ENCODE measurements around the gene PRIM1.

Gene PRIM1

DNA sequence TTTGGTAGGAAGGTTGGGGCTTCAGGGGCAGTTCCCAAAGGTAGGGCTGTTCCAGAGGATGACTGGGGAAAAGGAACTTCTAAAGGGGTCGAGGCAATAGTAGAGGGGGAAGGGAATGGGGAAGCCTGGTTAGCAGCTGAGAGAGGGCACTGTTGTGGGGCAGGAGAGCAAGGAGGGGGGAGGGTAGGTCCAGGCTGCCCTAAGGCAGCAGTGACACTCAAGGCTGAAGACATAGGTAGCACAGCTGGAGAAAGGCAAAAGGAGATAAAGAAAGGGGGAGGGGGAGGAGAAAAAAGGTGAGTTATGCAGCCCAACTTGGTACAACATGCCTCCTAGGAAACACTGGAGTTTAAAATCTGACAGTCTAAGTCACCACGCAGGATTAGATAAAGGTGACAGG, 30.9 kb downstream of the PRIM1 start:
- TF ChIP-seq, protein P1, sequence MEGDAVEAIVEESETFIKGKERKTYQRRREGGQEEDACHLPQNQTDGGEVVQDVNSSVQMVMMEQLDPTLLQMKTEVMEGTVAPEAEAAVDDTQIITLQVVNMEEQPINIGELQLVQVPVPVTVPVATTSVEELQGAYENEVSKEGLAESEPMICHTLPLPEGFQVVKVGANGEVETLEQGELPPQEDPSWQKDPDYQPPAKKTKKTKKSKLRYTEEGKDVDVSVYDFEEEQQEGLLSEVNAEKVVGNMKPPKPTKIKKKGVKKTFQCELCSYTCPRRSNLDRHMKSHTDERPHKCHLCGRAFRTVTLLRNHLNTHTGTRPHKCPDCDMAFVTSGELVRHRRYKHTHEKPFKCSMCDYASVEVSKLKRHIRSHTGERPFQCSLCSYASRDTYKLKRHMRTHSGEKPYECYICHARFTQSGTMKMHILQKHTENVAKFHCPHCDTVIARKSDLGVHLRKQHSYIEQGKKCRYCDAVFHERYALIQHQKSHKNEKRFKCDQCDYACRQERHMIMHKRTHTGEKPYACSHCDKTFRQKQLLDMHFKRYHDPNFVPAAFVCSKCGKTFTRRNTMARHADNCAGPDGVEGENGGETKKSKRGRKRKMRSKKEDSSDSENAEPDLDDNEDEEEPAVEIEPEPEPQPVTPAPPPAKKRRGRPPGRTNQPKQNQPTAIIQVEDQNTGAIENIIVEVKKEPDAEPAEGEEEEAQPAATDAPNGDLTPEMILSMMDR (IDR thresholded peaks at IDR 0.05; ENCODE audit: low read depth, low read length), result no peak
- no peak overlapping the region for H3K4me3 ChIP-seq (ENCODE audit: low read depth, low read length)

DNA sequence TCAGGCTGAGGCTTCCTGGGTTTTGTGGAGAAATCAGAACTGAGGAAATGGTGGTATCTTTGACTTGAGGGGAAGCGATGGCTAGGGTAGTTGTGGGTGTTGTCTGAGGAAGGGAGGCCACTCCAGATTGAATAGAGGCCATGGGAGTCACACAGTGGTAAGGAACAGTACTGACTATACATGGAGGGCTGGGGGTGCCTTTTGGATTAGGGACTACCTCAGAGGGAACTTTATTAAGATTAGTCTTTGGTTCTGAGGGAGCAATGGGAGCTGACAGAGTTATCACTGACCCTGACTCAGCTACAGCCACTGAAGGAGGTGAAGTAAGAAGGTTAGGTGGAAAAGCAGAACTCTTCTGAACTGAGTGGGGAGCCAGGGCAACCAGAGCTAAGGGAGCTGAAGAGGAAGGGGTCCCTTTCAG, 31.4 kb downstream of the PRIM1 start:
- TF ChIP-seq, protein P1 (IDR thresholded peaks at IDR 0.05; ENCODE audit: low read depth, low read length), result no peak
- H3K4me3 ChIP-seq (ENCODE audit: low read depth, low read length), result no peak overlapping the region

DNA sequence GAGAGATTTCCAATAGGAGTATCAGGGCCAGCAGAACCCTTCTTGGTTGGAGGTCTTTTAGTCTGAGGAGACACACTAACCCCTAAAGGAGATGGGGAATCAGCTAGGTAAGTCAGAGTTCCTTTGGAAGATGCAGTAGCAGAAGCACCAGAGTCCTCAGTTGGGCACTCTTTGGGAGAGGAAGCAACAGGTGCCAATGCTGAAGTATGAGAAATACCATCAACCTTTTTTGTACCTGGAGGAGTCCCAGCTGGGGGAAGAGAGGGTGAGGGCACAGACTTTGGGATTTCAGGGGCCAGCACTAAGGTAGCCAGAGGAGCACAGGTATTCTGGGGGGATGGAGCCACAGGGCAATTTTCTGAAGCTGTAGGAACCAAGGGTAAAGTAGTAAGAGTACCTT, 33.1 kb downstream of the PRIM1 start:
- no peak overlapping the region for H3K4me3 ChIP-seq (ENCODE audit: low read depth, low read length)
- TF ChIP-seq, protein P1 (IDR thresholded peaks at IDR 0.05; ENCODE audit: low read depth, low read length), result no peak

DNA sequence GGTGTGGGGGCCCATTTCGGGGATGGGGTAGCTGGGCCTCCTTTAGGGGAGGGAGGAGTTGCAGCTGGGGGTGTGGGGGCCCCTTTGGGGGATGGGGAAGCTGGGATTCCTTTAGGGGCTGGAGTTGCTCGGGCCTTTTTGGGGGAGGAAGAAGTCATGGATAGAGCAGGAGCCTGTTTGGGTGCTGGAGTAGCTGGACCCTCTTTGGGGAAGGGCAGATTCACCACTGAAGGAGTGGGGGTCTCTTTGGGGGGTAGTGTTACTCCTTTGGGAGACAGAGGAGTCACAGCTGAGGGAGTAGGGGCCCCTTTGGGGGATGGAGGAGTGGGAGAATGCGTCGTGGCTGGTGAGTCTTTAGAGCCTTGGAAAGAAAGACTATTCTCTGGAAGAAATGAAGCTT, 33.5 kb downstream of the PRIM1 start:
- no peak overlapping the region for H3K4me3 ChIP-seq (ENCODE audit: low read depth, low read length)
- TF ChIP-seq, protein P1 (IDR thresholded peaks at IDR 0.05; ENCODE audit: low read depth, low read length), result no peak

DNA sequence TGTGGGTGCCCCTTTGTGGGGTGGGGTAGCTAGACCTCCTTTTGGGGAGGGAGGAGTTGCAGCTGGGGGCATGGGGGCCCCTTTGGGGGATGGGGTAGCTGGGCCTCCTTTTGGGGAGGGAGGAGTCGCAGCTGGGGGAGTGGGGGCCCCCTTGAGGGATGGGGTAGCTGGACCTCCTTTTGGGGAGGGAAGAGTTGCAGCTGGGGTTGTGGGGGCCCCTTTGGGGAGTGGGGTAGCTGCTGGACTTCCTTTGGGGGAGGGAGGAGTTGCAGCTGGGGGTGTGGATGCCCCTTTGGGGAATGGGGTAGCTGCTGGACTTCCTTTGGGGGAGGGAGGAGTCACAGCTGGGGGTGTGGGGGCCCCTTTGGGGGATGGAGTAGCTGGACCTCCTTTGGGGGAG, 34.0 kb downstream of the PRIM1 start:
- H3K4me3 ChIP-seq (ENCODE audit: low read depth, low read length), result no peak overlapping the region
- TF ChIP-seq, protein P1 (IDR thresholded peaks at IDR 0.05; ENCODE audit: low read depth, low read length), result no peak

DNA sequence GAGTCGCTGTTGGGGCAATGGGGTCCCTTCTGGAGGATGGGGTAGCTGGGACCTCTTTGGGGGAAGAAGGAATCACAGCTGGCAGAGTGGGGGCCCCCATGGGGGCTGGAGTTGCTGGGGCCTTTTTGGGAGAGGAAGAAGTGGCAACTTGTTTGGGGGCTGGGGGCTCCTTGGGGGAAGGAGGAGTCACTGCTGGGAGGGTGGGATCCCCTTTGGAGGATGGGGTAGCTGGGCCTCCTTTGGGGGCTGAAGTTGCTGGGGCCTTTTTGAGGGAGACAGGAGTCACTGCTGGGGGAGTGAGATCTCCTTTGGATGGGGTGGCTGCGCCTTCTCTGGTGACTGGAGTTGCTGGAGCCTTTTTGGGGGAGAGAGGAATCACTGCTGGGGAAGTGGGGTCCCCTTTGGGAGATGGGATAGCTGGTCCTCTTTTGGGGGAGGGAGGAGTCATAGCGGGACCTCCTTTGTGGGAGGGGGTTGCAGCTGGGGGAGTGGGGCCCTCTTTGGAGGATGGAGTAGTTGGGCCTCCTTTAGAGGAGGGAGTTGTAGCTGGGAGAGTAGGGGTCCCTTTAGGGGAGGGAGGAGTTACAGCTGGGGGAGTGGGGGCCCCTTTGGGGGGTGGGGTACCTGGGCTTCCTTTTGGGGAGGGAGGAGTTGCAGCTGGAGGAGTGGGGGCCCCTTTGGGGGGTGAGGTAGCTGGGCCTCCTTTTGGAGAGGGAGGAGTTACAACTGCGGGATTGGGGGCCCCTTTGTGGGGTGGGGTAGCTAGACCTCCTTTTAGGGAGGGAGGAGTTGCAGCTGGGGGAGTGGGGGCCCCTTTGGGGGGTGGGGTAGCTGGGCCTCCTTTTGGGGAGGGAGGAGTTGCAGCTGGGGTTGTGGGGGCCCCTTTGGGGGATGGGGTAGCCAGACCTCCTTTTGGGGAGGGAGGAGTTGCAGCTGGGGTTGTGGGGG, 34.9 kb downstream of the PRIM1 start:
- no peak overlapping the region for H3K4me3 ChIP-seq (ENCODE audit: low read depth, low read length)
- TF ChIP-seq, protein P1 (IDR thresholded peaks at IDR 0.05; ENCODE audit: low read depth, low read length), result no peak

DNA sequence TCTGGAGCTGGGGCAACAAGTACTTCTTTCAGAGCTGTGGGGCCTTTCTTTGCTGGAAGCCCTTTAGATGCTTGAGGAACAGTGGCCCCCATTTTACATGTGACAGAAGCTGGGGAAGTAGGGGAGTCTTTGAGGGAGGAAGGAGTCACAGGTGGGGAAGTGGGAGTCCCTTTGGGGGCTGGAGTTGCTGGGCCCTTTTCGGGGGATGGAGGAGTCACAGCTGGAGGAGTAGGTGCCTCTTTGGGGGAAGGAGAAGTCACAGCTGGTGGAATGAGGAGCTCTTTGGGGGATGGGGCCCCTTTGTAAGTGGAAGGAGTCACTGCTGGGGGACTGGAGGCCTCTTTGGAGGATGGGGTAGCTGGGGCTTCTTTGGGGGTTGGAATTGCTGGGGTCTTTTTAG, 35.7 kb downstream of the PRIM1 start:
- H3K4me3 ChIP-seq (ENCODE audit: low read depth, low read length), result no peak overlapping the region
- TF ChIP-seq, protein P1 (IDR thresholded peaks at IDR 0.05; ENCODE audit: low read depth, low read length), result no peak

Data from WI38 (cell line).